ENCODE measurements around the gene NDUFA1. TPM values are rescaled to one million over a fixed set of nuclear protein-coding genes. Genes with fewer than 3 reads are reported as not detected.
"Not testable (repeated sequence)": the region's sequence is repeated elsewhere in the genome, so short reads cannot be mapped to it uniquely, and the experiment has no call there.

Gene NDUFA1
- total and polyA plus RNA-seq, 12 donors: 46.7 to 572 (median 113) TPM

DNA sequence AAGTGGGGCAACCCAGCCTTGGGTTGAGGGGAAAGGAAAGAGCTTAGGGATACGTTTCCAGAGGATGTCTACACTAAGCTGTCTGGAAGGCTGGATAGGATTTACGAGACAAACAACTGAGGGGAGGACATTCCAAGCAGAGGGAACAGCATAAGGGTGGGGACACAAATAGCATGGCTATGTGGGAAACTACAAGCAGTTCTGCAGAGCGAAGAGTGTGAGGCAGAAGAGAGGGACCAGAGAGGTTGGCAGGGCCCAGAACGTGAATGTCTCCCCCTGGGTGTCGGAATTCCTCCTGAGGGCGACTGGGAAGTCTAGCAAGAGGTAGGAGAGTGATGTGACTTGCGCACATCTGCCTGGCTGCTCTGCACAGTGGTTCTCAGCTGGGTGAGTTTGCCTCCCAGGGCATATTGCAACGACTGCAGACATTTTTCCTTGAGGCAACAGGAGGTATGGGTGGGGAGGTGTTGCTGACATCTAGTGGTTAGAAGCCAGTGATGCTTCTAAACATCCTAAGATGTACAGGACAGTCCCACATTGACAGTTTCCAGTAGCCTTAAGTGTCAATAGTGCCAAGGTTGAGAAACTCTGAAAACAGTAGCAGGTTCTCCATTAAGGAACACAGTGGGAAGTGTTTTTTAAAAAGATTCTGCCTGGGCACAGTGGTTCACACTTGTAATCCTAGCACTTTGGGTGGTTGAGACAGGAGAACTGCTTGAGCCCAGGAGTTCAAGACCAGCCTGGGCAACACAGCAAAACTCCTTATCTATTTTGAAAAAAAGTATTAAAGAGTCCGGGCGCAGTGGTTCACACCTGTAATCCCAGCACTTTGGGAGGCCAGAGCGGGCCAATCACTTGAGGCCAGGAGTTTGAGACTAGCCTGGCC lies 9.2 kb downstream of the NDUFA1 start:
- Histone ChIP-seq H3K9me3 (replicated peaks in 1 of 3) (no peaks in the 10 kb centered on the region), H3K27me3 (no peaks in the 10 kb centered on the region), H3K4me3 (no peak overlapping the region), H3K4me1 (replicated peaks in 1 of 2) (no peaks in the 10 kb centered on the region), H3K27ac (no peak overlapping the region), H3K36me3 (replicated peaks in 1 of 2) (no peaks in the 10 kb centered on the region)
- peak; percentile 18 to 55 (median 37) for DNase-seq
- WGBS, 4 donors: 39 to 57% (median 52%) methylated on average over 9 to 11 of the region's 11 CpGs
- TF ChIP-seq POLR2A (IDR thresholded peaks at IDR 0.05): no peak
- TF ChIP-seq, protein P1, sequence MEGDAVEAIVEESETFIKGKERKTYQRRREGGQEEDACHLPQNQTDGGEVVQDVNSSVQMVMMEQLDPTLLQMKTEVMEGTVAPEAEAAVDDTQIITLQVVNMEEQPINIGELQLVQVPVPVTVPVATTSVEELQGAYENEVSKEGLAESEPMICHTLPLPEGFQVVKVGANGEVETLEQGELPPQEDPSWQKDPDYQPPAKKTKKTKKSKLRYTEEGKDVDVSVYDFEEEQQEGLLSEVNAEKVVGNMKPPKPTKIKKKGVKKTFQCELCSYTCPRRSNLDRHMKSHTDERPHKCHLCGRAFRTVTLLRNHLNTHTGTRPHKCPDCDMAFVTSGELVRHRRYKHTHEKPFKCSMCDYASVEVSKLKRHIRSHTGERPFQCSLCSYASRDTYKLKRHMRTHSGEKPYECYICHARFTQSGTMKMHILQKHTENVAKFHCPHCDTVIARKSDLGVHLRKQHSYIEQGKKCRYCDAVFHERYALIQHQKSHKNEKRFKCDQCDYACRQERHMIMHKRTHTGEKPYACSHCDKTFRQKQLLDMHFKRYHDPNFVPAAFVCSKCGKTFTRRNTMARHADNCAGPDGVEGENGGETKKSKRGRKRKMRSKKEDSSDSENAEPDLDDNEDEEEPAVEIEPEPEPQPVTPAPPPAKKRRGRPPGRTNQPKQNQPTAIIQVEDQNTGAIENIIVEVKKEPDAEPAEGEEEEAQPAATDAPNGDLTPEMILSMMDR (IDR thresholded peaks at IDR 0.05): peak; percentile 35 to 63 (median 48)
- intact Hi-C loops (cut with DNase I): no loop called here

GRCh38 chrX:119885554-119886428 lies 14.2 kb downstream of the NDUFA1 start:
- peak overlapping the region in 1 of 4 donors; percentile 18 for H3K4me3 ChIP-seq
- peaks cover 5% of the 10 kb centered on the region for H3K27me3 ChIP-seq
- TF ChIP-seq, protein P1 (IDR thresholded peaks at IDR 0.05): no peak
- TF ChIP-seq POLR2A (IDR thresholded peaks at IDR 0.05): no peak
- WGBS, 4 donors: 72 to 88% (median 76%) methylated on average over 5 to 11 of the region's 11 CpGs
- H3K9me3 ChIP-seq (replicated peaks in 1 of 3): no peaks in the 10 kb centered on the region
- no peaks in the 10 kb centered on the region for H3K4me1 ChIP-seq (replicated peaks in 1 of 2)
- DNase-seq: peak in 3 of 7 donors; percentile 13 to 33 (median 19)
- no peaks in the 10 kb centered on the region for H3K36me3 ChIP-seq (replicated peaks in 1 of 2)
- no peak overlapping the region for H3K27ac ChIP-seq
- intact Hi-C loops (cut with DNase I): no loop called here

- DNase-seq: peak; percentile 33 to 70 (median 55)
- no peaks in the 10 kb centered on the region for H3K4me1 ChIP-seq (replicated peaks in 1 of 2)
- no peak for TF ChIP-seq POLR2A (IDR thresholded peaks at IDR 0.05)
- TF ChIP-seq, protein P1 (IDR thresholded peaks at IDR 0.05): peak in 5 of 6 experiments; percentile 9 to 47 (median 36)
- no peaks in the 10 kb centered on the region for H3K9me3 ChIP-seq (replicated peaks in 1 of 3)
- intact Hi-C loops (cut with DNase I): no loop called here
- peaks cover 5% of the 10 kb centered on the region for H3K27me3 ChIP-seq
- WGBS, 4 donors: 10 to 80% (median 27%) methylated on average over 4 to 40 of the region's 40 CpGs
- peak overlapping the region in 1 of 4 donors; percentile 42 for H3K4me3 ChIP-seq
- H3K36me3 ChIP-seq (replicated peaks in 1 of 2): no peaks in the 10 kb centered on the region
- no peak overlapping the region for H3K27ac ChIP-seq
Measured at GRCh38 chrX:119887721-119888425, 16.2 kb downstream of the NDUFA1 start.

DNA sequence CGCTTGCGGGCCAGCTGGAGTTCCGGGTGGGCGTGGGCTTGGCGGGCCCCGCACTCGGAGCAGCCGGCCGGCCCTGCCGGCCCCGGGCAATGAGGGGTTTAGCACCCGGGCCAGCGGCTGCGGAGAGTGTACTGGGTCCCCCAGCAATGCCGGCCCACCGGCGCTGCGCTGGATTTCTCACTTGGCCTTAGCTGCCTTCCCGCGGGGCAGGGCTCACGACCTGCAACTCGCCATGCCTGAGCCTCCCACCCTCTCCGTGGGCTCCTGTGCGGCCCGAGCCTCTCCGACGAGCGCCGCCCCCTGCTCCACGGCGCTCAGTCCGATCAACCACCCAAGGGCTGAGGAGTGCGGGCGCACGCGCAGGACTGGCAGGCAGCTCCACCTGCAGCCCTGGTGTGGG lies 19.0 kb downstream of the NDUFA1 start:
- H3K4me1 ChIP-seq (replicated peaks in 1 of 2); H3K9me3 ChIP-seq (replicated peaks in 1 of 3); H3K27ac ChIP-seq; H3K4me3 ChIP-seq; intact Hi-C loops (cut with DNase I); H3K36me3 ChIP-seq (replicated peaks in 1 of 2); DNase-seq: not testable (repeated sequence)
- WGBS, 4 donors: 76 to 100% (median 87%) methylated on average over 2 to 28 of the region's 36 CpGs; no CpG with 5 or more reads in 1 of the 4 donors
- peaks cover 11% of the 10 kb centered on the region for H3K27me3 ChIP-seq

DNA sequence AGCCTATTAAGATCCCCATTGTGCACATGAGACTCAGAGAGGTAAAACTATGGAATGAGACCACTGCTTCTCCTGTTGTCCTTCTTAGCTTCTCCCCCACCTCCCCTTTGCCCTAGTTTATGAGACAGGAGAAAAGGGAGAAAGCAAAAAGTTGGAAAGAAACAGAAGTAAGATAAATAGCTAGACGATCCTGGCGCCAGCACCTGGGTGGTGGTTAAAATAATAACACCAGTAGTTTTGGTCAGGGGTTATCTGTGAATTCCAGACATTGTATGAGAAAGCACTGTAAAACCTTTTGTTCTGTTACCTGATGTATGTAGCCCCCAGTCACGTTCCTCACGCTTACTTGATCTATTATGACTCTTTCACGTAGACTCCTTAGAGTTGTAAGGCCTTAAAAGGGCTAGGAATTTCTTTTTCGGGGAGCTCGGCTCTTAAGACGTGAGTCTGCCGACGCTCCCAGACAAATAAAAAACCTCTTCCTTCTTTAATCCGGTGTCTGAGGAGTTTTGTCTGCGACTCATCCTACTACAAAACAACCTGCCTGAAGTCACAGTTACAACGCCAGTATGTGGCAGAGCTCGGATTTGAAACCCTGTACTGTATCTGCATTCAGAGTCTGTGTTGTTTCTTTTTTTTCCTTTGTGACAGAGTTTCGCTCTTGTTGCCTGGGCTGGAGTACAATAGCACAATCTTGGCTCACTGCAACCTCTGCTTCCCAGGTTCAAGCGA lies 20.5 kb downstream of the NDUFA1 start:
- H3K27ac ChIP-seq; intact Hi-C loops (cut with DNase I); DNase-seq; H3K9me3 ChIP-seq (replicated peaks in 1 of 3); H3K36me3 ChIP-seq (replicated peaks in 1 of 2); H3K4me3 ChIP-seq; H3K4me1 ChIP-seq (replicated peaks in 1 of 2): not testable (repeated sequence)
- 65 to 75% (median 68%) methylated on average over 16 of the region's 16 CpGs for WGBS, 4 donors
- peaks cover 11% of the 10 kb centered on the region for H3K27me3 ChIP-seq
